Measurements from ENCODE around the gene B3GALNT1. TPM values are rescaled to one million over a fixed set of nuclear protein-coding genes. Genes with fewer than 3 reads are reported as not detected.
A peak's percentile ranks its signal among the peaks of the same experiment; 100 is the strongest.

B3GALNT1 gene, protein sequence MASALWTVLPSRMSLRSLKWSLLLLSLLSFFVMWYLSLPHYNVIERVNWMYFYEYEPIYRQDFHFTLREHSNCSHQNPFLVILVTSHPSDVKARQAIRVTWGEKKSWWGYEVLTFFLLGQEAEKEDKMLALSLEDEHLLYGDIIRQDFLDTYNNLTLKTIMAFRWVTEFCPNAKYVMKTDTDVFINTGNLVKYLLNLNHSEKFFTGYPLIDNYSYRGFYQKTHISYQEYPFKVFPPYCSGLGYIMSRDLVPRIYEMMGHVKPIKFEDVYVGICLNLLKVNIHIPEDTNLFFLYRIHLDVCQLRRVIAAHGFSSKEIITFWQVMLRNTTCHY
- 1 to 10 TPM; 1.6 to 6.1 (median 3.9) TPM for total RNA-seq

DNA sequence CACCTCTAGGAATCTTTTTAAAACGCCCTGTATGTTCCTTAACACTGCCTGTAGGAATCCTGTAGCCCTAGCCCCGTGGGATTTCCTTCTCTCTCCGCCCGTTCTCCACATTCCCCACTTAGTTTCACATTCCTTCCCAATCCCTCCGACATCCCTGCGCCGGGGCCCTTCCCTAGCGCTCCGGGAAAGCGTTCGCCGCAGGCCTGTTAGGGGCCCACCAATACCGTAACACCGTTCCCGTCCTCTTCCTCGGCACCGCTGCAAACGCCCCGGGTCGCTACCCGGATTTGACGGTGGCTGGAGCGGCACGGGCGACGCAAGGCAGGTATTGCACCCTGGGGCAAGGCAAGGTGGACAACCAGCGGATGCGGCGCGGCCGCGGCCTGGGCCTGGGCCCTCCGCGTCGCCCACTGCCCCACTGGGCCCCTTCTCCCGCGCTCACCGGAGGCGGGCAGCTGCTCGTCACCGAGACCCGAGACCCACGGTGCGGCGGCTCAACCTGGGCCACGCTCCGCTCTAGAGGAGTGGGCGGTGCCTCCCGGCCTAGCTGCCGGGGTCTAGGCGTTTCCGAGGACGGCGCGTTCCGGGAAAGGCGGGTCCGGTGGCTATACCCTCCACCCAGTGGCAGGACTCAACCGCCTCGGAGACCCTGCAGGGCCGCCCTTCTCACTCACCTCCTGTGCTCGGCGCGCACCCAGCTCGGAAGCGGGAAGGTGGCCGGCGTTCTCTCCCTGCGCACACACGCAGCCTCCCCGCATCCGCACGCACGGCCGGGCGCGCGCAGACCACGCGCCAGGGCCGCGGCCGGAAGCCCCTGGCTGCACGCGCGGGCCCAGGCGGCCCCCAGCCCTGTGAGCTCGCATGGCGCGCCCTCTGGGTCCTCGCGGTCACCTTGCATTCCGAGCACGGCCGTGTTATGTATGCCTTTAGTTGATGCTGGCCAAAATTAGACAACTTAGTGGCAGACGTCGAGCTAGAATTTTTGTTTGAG lies at the start of gene B3GALNT1:
TSS of gene B3GALNT1 (minus strand) at position 789 of the 991 bp plus-strand sequence. CDS start 18,595 bp downstream, outside the sequence.
- 0% methylated on average over 6 to 10 of the region's 97 CpGs for WGBS, 2 donors (ENCODE audit: low coverage in 1 of 2)
- Histone ChIP-seq H3K9me3 (no peaks in the 10 kb centered on the region), H3K27me3 (no peaks in the 10 kb centered on the region), H3K36me3 (peaks cover 0 to 20% of the 10 kb centered on the region in 2 donors), H3K4me3 (peak within 1 kb of the TSS; percentile 60 to 84), H3K4me1 (peaks cover 0 to 18% (median 0%) of the 10 kb centered on the region in 3 donors), H3K27ac (peak within 1 kb of the TSS in 3 of 4 donors; percentile 71 to 79 (median 79))
- ATAC-seq: peak; percentile 65
- peak; percentile 4 for TF ChIP-seq POLR2AphosphoS5 (IDR thresholded peaks at IDR 0.05)
- TF ChIP-seq EP300 (IDR thresholded peaks at IDR 0.05): no peak
- TF ChIP-seq, protein P1, sequence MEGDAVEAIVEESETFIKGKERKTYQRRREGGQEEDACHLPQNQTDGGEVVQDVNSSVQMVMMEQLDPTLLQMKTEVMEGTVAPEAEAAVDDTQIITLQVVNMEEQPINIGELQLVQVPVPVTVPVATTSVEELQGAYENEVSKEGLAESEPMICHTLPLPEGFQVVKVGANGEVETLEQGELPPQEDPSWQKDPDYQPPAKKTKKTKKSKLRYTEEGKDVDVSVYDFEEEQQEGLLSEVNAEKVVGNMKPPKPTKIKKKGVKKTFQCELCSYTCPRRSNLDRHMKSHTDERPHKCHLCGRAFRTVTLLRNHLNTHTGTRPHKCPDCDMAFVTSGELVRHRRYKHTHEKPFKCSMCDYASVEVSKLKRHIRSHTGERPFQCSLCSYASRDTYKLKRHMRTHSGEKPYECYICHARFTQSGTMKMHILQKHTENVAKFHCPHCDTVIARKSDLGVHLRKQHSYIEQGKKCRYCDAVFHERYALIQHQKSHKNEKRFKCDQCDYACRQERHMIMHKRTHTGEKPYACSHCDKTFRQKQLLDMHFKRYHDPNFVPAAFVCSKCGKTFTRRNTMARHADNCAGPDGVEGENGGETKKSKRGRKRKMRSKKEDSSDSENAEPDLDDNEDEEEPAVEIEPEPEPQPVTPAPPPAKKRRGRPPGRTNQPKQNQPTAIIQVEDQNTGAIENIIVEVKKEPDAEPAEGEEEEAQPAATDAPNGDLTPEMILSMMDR (IDR thresholded peaks at IDR 0.05): peak in 1 of 4 experiments; percentile 9
- no peak for TF ChIP-seq POLR2A (IDR thresholded peaks at IDR 0.05)

DNA sequence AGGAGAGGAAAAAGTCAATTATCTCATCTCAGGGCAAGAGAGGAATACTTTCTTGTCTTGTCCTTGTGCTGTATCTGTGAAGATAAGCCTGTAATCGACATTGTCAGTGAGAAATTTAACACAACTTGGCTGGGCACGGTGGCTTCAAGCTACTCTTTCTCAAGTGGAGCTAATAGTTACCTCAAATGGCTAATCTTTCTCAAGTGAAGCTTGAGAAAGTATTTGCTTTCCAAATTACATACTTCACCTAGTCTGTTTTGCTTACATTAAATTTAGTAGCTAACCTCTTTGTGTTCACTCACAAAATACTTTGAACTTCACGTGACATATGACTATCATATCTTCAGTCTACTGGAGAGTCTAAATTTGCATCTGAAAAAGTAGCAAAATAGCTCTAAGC lies 48.3 kb upstream of the B3GALNT1 start:
- H3K27ac ChIP-seq: no peak overlapping the region
- no peaks in the 10 kb centered on the region for H3K36me3 ChIP-seq
- ATAC-seq: no peak
- no peaks in the 10 kb centered on the region for H3K9me3 ChIP-seq
- H3K4me3 ChIP-seq: no peak overlapping the region
- H3K27me3 ChIP-seq: no peaks in the 10 kb centered on the region
- 49 to 79% methylated on average over 3 of the region's 3 CpGs for WGBS, 2 donors (ENCODE audit: low coverage in 1 of 2)
- H3K4me1 ChIP-seq: no peaks in the 10 kb centered on the region
- TF ChIP-seq EP300 (IDR thresholded peaks at IDR 0.05): no peak
- TF ChIP-seq POLR2AphosphoS5 (IDR thresholded peaks at IDR 0.05): no peak
- TF ChIP-seq, protein P1 (IDR thresholded peaks at IDR 0.05): no peak
- no peak for TF ChIP-seq POLR2A (IDR thresholded peaks at IDR 0.05)

DNA sequence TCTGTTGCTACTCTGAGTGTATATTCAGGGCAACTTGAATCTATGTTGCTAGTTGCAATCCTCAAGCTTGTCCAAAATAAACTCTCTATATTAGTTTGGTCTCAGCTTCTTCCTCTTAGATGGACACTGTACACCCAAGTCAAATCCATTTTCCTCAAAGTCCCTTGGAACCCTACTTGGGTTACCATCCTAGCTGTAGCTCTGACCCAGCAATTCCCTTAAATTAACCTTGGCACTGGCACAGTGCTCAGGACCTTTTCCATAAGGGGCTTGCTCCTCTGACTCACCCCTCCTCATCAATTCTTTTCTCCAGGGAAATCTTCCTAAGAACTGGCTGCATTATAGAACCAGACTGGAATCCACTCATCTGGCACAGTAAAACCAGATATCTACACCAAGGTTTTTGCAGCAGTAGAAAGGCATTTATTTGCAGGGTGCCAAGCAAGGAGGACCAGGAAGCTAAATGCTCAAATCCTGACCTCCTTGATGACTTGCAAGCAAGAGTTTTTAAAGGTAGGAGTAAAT lies 44.9 kb upstream of the B3GALNT1 start:
- no peak overlapping the region for H3K4me3 ChIP-seq
- no peak overlapping the region for H3K27ac ChIP-seq
- H3K36me3 ChIP-seq: no peaks in the 10 kb centered on the region
- no peaks in the 10 kb centered on the region for H3K9me3 ChIP-seq
- no peak for TF ChIP-seq EP300 (IDR thresholded peaks at IDR 0.05)
- TF ChIP-seq POLR2A (IDR thresholded peaks at IDR 0.05): no peak
- TF ChIP-seq, protein P1 (IDR thresholded peaks at IDR 0.05): no peak
- TF ChIP-seq POLR2AphosphoS5 (IDR thresholded peaks at IDR 0.05): no peak
- H3K27me3 ChIP-seq: no peaks in the 10 kb centered on the region
- H3K4me1 ChIP-seq: no peaks in the 10 kb centered on the region
- no peak for ATAC-seq

DNA sequence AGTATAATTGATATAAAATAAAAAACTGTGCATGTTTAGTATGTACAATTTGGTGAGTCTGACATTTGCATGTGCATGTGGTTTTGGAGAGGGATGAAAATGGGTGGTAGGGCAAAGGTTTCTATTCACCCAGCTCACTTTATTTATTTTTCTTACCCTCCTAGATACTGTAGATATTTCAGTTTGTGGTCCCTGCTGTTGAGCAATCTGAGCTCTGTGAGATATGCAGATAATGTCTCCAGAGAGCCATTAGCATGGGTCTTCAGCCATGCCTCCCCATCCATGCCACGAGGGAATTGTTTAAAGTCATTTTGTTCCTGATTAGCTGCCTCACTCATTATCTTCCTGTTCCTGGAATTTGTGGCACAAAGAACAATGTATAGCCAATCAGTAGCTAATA lies 44.4 kb upstream of the B3GALNT1 start:
- Histone ChIP-seq H3K27me3 (no peaks in the 10 kb centered on the region), H3K4me3 (no peak overlapping the region), H3K27ac (no peak overlapping the region), H3K36me3 (no peaks in the 10 kb centered on the region), H3K9me3 (no peaks in the 10 kb centered on the region), H3K4me1 (no peaks in the 10 kb centered on the region)
- WGBS, 2 donors (ENCODE audit: low coverage in 1 of 2): 8 to 18% methylated on average over 1 of the region's 1 CpG
- no peak for ATAC-seq
- TF ChIP-seq EP300 (IDR thresholded peaks at IDR 0.05) (no peak), POLR2A (IDR thresholded peaks at IDR 0.05) (no peak), POLR2AphosphoS5 (IDR thresholded peaks at IDR 0.05) (no peak)
- TF ChIP-seq, protein P1 (IDR thresholded peaks at IDR 0.05): no peak

Data from gastroesophageal sphincter (tissue), 4 donors.